ENCODE measurements around the gene LMNA. TPM values are rescaled to one million over a fixed set of nuclear protein-coding genes. Genes with fewer than 3 reads are reported as not detected.

Gene LMNA
- total RNA-seq, 2 donors from 2014 or later = 125 to 159 TPM

DNA sequence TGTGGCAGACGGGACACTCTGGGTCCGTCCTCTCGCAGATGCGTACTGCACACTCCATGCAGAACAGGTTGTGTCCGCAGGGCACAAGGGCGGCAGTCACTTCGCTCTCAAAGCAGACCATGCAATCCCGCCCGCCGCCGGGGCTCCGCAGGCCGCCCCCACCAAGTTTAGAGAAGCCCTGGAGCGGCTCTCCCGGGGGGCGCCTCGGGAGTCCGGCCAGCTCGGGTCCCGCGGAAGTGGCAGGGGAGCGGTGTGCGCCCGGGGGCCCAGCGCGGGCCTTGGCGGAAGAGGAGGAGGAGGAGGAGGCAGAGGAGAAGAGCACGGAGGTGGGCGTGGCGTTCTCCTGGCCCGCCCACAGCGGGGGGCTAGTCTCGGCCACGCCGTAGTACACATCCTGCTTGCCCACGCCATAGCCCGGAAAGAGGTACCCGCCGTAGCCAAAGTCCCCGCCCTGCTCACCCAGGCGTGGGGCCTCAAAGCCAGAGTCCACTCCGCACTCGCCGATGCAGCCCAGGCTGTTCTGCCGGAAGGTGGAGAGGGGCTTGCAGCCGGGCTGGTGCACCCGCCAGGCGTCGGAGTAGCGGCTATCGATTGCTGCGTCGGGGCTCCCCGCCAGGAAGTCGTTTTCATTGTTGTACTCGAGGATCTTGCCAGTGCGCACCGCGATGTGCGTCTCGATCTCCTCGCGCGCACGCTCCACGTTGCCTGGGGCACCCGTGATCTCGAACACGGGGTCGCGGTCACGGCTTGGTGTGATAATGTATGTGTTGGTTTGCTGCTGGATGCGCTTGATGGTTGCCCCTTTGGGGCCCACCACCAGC is 37.7 kb upstream of the LMNA start:
- H3K27ac Mint-ChIP-seq = no peak overlapping the region
- ATAC-seq (replicated peaks in 1 of 2) = peak; percentile 54
- H3K27me3 Mint-ChIP-seq (ENCODE audit: low read depth) = peaks cover 40% of the 10 kb centered on the region
- H3K4me1 Mint-ChIP-seq (ENCODE audit: low read depth) = peaks cover 5% of the 10 kb centered on the region
- no peaks in the 10 kb centered on the region for H3K9me3 Mint-ChIP-seq
- H3K36me3 Mint-ChIP-seq (ENCODE audit: insufficient read depth in 2 of 2) = no peaks in the 10 kb centered on the region
- peak; percentile 25 to 27 for DNase-seq
- peak overlapping the region in 1 of 2 donors; percentile 43 for H3K4me3 Mint-ChIP-seq

DNA sequence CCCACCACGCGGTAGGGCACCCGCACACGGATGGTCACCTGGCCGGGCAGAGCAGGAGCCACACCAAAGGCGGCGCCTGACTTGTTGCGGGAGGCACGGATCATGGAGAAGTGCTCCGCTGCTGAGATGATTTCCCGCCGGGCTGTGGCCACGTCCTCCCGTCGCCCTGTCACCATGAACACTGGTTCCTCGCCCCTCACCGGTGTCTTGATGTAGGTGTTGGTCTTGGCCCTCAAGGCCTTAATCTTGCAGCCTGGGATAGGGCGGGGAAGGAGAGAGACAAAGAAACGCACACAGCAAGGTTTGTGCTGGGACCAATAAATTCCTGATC is 37.1 kb upstream of the LMNA start:
- ATAC-seq (replicated peaks in 1 of 2) (no peak), DNase-seq (no peak)
- Mint-ChIP-seq H3K36me3 (ENCODE audit: insufficient read depth in 2 of 2) (no peaks in the 10 kb centered on the region), H3K9me3 (no peaks in the 10 kb centered on the region), H3K27me3 (ENCODE audit: low read depth) (peaks cover 40% of the 10 kb centered on the region), H3K4me1 (ENCODE audit: low read depth) (peaks cover 5% of the 10 kb centered on the region), H3K27ac (no peak overlapping the region), H3K4me3 (no peak overlapping the region)

DNA sequence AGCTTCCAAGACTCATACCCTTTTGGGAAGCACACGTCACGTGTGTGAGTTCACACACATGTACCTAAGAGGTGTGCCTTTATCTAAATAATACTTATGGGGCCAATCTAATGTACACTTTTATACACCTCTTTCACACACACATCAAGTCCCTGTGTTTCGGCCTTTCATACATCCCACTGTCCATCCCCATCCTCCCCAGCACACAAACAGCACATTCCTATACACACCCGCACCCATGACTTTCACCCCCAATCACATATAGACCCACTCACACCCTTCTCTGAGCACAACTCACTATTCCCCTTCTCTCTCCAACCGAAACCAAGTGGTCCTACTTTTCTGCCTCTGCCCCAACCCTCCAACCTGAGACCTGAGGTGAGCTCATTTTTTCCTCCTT is 35.8 kb upstream of the LMNA start:
- no peak for ATAC-seq (replicated peaks in 1 of 2)
- Mint-ChIP-seq H3K27ac (no peak overlapping the region), H3K27me3 (ENCODE audit: low read depth) (peaks cover 48% of the 10 kb centered on the region), H3K9me3 (no peaks in the 10 kb centered on the region), H3K4me3 (no peak overlapping the region), H3K36me3 (ENCODE audit: insufficient read depth in 2 of 2) (no peaks in the 10 kb centered on the region), H3K4me1 (ENCODE audit: low read depth) (peaks cover 5% of the 10 kb centered on the region)
- no peak for DNase-seq

DNA sequence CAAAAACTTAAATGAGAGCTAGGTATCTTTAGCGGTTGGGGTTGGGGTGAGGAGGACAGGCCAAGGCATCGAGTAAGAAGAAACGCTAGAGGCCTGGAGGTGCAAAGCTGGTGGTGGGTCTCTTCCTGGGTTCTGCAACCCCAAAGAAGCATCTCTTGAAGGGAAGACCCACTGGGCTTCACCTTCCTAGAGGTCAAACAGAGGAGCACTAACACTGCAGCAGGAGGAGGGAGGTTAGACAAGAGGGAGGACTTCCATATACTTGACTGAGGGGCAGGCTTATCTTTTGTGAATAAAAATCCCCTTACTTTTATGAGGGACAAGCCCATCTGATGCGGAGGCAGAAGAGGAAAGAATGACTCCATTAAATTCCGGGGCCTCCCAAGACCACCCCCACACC is 34.7 kb upstream of the LMNA start:
- no peak for DNase-seq
- H3K36me3 Mint-ChIP-seq (ENCODE audit: insufficient read depth in 2 of 2) = no peaks in the 10 kb centered on the region
- H3K4me1 Mint-ChIP-seq (ENCODE audit: low read depth) = peaks cover 5% of the 10 kb centered on the region
- H3K27ac Mint-ChIP-seq = no peak overlapping the region
- no peak for ATAC-seq (replicated peaks in 1 of 2)
- no peak overlapping the region for H3K4me3 Mint-ChIP-seq
- peaks cover 56% of the 10 kb centered on the region for H3K27me3 Mint-ChIP-seq (ENCODE audit: low read depth)
- H3K9me3 Mint-ChIP-seq = no peaks in the 10 kb centered on the region

DNA sequence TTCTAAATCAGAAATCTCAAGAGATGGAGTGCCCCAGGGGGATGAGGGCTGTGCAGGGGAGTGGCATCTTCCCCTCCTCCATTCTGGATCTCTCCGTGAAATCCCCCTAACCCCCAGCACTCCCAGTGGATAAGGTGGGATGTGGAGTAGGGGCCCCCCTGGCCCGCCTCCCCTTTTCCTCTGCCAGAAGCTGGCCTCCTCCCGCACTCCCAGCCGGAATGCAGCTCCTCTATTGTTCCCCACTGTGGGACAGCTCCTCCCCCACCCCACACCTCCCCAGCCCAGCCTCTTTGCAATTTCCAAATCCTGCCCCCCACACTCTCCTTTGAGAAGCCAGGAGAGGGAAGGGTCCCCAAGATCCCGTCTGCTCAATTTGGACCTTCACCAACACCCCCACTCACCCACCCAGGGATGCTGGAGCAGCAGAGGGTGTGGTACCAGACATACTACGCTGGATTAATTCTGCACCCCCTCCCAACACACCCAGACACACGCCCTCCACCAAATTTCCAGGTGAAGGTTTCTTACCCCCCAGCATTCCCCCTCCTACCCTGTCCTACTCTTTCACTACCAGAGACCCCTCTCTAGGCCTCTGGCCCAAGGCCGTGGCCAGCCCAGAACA is 34.2 kb upstream of the LMNA start:
- Mint-ChIP-seq H3K27me3 (ENCODE audit: low read depth) (peaks cover 60% of the 10 kb centered on the region), H3K36me3 (ENCODE audit: insufficient read depth in 2 of 2) (no peaks in the 10 kb centered on the region), H3K27ac (no peak overlapping the region), H3K4me3 (no peak overlapping the region), H3K4me1 (ENCODE audit: low read depth) (peaks cover 5% of the 10 kb centered on the region), H3K9me3 (no peaks in the 10 kb centered on the region)
- no peak for ATAC-seq (replicated peaks in 1 of 2)
- no peak for DNase-seq

DNA sequence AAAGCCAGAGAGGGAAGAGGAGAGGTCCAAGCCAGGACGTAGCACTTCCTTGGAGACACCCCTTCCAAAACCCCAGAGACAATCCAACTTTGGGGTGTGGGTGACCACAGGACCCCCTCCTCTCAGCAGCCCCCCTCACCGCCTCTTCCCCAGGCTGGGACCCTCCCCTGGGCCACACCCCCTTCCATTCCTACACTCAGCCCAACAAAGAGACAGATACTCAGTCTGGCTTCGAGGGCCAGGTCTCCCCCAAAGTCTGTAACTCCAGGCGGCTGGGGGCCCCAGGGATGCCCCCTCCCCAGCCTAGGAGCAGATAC is 33.7 kb upstream of the LMNA start:
- H3K4me3 Mint-ChIP-seq = peak overlapping the region; percentile 53 to 73
- peaks cover 60% of the 10 kb centered on the region for H3K27me3 Mint-ChIP-seq (ENCODE audit: low read depth)
- no peak overlapping the region for H3K27ac Mint-ChIP-seq
- H3K36me3 Mint-ChIP-seq (ENCODE audit: insufficient read depth in 2 of 2) = no peaks in the 10 kb centered on the region
- DNase-seq = no peak
- no peak for ATAC-seq (replicated peaks in 1 of 2)
- H3K4me1 Mint-ChIP-seq (ENCODE audit: low read depth) = peaks cover 5% of the 10 kb centered on the region
- no peaks in the 10 kb centered on the region for H3K9me3 Mint-ChIP-seq

DNA sequence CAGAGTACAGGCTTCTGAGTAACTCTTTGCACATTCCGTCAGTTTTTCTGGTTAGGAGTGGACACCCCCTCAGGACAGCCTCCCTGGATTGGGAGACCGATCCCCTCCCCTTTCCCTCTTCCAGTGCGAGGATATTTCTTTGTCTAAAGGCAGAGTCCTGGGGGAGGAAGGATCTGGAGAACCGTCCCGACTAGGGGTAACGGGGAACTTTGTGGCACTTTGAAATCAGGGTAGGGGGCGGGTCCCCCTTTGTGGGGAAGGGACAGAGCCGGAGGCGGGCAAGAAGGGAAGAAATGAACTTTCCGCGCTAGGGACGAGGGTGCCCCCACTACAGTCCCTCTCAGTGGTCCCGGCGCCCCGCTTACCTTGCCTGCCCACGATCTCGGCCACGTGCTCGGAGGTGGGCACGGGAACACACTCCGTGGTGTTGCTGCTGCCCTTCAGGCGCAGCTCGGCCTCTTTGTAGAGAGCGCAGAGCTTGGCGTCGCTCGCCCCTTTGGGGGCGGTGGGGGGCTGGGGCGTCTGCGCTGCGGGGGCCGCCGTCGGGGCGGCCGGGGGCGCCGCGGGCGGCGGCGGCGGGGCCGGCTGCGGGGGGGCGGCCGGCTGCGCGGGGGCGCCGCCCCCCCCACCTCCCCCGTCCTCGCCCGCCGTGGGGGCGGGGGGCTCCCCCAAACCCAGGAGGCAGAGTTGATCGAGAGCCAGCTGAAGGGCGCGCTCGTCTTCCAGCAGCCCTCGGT is 33.2 kb upstream of the LMNA start:
- DNase-seq (no peak), ATAC-seq (replicated peaks in 1 of 2) (no peak)
- peak overlapping the region; percentile 87 to 89 for H3K4me3 Mint-ChIP-seq
- H3K27ac Mint-ChIP-seq = no peak overlapping the region
- H3K27me3 Mint-ChIP-seq (ENCODE audit: low read depth) = peaks cover 65% of the 10 kb centered on the region
- H3K9me3 Mint-ChIP-seq = no peaks in the 10 kb centered on the region
- peaks cover 5% of the 10 kb centered on the region for H3K4me1 Mint-ChIP-seq (ENCODE audit: low read depth)
- H3K36me3 Mint-ChIP-seq (ENCODE audit: insufficient read depth in 2 of 2) = no peaks in the 10 kb centered on the region

DNA sequence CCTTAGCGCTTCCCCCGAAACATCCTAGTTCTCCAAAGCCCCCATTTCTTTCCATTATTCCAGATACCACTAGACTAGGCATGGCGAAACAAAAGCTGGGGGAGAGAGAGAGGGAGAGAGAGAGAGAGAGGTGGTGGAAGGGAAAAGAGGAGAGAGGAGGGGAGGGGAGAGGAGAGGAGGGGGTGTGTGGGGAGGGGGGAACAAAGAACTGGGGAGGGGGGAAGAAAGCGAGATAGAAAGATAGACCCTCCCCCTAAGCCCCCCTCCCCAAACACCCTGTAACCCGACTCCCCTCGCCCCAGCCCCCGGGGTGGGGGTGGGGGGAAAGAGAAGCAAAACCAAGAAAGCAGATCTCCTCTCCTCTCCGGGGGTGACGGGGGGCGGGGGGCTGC is 32.6 kb upstream of the LMNA start:
- DNase-seq (no peak), ATAC-seq (replicated peaks in 1 of 2) (no peak)
- no peaks in the 10 kb centered on the region for H3K36me3 Mint-ChIP-seq (ENCODE audit: insufficient read depth in 2 of 2)
- H3K4me3 Mint-ChIP-seq = peak overlapping the region; percentile 87 to 89
- H3K27ac Mint-ChIP-seq = no peak overlapping the region
- H3K9me3 Mint-ChIP-seq = no peaks in the 10 kb centered on the region
- H3K27me3 Mint-ChIP-seq (ENCODE audit: low read depth) = peaks cover 71% of the 10 kb centered on the region
- peaks cover 5% of the 10 kb centered on the region for H3K4me1 Mint-ChIP-seq (ENCODE audit: low read depth)

DNA sequence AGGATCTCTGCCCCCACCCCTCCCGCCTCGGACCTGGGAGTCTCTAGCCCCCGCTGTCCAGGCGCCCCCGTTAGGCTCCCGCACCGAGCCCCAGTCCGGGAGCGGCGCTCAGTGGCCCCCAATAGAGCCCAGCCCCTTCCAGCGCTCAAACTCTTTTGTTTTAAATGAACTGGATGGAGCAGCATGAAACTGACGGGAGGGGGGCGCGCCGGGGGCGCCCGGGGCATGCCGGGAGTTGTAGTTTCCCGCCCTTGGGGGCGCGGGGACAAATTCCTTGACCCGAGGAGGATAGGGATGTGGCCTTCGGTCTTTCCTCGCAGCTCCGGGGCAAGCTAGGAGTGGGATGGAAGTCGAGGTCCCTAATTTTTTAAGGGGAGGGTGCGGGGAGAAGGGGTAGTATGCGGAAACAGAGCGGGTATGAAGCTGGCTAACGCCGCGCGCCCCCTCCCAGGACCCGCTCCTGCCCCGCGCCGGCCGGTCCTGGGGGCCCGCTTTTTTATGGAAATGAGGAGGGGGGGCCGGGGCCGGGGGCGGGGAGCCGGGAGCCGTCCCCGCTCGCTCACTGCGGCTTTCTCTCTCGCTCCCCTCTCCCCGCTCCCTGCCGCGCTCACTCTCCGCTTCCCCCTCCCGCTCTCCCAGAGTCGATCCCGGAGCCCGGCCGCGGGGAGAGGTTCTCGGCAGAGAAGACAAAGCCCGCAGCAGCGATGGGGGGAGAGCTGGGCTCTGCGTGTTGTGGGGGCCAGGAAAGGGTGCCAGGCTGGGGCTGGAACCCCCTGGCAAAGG is 32.0 kb upstream of the LMNA start, which contains the start of gene MEX3A:
Gene MEX3A, minus strand, starts transcription at position 157 of the 783 bp plus-strand sequence. CDS start 467 bp downstream, outside the sequence.
- Mint-ChIP-seq H3K27me3 (ENCODE audit: low read depth) (peaks cover 76% of the 10 kb centered on the region), H3K4me1 (ENCODE audit: low read depth) (peaks cover 5% of the 10 kb centered on the region), H3K4me3 (peak within 1 kb of the TSS; percentile 87 to 89), H3K27ac (no peak within 1 kb of the TSS), H3K36me3 (ENCODE audit: insufficient read depth in 2 of 2) (no peaks in the 10 kb centered on the region), H3K9me3 (no peaks in the 10 kb centered on the region)
- DNase-seq = peak; percentile 66 to 70
- ATAC-seq (replicated peaks in 1 of 2) = peak; percentile 89 to 91

DNA sequence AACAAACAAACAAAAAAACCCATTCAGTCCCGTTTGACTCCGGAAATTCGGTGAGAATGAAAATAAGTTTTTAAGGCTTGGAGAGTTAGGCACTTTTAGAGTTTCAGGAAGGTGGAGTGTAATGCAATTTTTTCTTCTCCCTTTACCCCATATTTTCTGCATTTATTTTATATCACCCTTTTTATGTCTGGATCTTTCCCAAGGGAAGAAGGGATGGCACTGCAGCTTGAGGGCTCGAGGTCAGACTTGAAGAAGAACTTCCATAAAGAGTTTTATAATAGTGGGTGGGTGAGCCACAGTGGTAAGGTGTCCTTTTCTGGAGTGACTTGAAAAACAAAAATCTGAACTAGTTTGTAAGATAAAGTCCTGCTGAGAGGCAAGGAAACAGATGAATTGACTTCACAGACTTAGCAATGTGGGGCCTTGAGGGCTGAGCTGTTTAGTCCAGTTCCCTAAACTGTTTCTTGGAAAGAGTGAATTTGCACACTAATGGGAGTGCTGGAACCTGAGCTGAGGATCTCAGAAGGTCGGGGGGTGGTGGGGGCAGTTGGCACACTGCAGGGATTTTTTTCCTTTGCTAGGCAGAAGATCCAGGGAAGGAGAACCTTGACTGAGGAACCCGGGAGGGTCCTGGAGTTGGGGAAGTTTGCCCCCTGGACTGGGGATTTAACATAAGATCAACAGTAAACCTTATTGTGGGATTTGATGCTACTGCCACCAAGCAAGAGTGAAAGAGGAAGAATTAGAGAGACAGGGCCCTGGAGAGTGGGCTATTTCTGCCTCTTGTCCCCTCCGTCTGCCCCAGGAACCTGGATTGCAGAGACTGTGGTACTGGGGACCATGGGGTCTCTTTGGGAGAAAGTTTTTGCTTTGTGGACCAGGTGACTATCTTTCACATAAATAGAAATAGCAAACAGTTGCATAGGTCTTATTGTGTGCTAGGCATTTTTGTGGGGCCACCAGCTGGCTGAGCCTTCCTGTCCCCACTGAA is 30.4 kb upstream of the LMNA start:
- ATAC-seq (replicated peaks in 1 of 2) (no peak), DNase-seq (no peak)
- Mint-ChIP-seq H3K4me3 (peak overlapping the region; percentile 31 to 89), H3K27ac (no peak overlapping the region), H3K9me3 (no peaks in the 10 kb centered on the region), H3K27me3 (ENCODE audit: low read depth) (peaks cover 63% of the 10 kb centered on the region), H3K4me1 (ENCODE audit: low read depth) (peaks cover 5% of the 10 kb centered on the region), H3K36me3 (ENCODE audit: insufficient read depth in 2 of 2) (no peaks in the 10 kb centered on the region)

DNA sequence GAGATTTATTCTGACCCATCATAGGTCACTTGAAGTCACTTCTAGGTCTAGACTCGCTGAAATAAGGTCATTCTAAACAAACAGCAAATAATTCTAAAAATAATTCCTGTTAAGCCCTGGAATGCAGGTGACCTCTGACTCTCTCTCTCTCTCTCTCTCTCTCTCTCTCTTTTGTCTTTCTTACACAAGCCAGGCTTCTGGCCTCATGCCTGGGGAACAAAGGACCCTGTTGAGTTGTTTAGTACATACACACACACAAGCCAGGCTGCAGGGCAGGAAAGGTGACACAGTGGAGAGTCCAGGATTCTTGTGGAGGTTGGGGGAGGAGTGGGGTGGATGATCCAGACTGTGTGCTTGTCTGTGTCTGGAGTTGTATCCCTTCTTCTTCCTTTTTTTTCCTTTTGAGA is 28.3 kb upstream of the LMNA start:
- H3K9me3 Mint-ChIP-seq = no peaks in the 10 kb centered on the region
- H3K36me3 Mint-ChIP-seq (ENCODE audit: insufficient read depth in 2 of 2) = no peaks in the 10 kb centered on the region
- H3K27ac Mint-ChIP-seq = no peak overlapping the region
- no peak overlapping the region for H3K4me3 Mint-ChIP-seq
- H3K27me3 Mint-ChIP-seq (ENCODE audit: low read depth) = peaks cover 52% of the 10 kb centered on the region
- peaks cover under 1% of the 10 kb centered on the region for H3K4me1 Mint-ChIP-seq (ENCODE audit: low read depth)
- DNase-seq = no peak
- ATAC-seq (replicated peaks in 1 of 2) = no peak

DNA sequence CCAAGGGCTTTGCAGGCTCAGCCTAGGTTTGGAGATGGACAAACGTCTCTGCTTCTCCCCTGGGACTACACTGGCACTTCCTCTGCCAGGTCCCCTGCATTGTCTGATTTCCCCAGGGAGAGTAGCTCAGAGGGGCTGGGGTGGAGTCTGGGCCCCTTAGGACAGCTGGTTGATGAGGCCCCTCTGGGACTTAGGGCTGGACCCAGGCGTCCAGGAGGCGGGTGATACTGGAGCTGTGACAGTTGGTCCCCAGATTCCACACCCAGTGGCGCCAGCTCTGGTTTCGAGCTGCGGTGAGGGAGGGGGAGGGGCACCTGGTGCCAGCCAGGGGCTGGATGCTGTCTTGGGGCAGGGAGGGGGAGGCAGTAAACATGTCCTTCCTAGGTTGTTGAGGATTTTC is 24.8 kb upstream of the LMNA start:
- peaks cover 47% of the 10 kb centered on the region for H3K27me3 Mint-ChIP-seq (ENCODE audit: low read depth)
- ATAC-seq (replicated peaks in 1 of 2) (no peak), DNase-seq (no peak)
- H3K4me1 Mint-ChIP-seq (ENCODE audit: low read depth) = no peaks in the 10 kb centered on the region
- no peak overlapping the region for H3K4me3 Mint-ChIP-seq
- no peaks in the 10 kb centered on the region for H3K9me3 Mint-ChIP-seq
- H3K36me3 Mint-ChIP-seq (ENCODE audit: insufficient read depth in 2 of 2) = no peaks in the 10 kb centered on the region
- no peak overlapping the region for H3K27ac Mint-ChIP-seq
